Adrenal gland (tissue), 5 donors: ENCODE data around the gene SHROOM2.

ENCODE experiments used
- POLR2A ChIP-seq, 2 donors: fragments of 450-650 bp; IDR thresholded peaks; one replicate each; pipeline ENCODE4 v1.6.1; 2017; ENCODE audit warnings: antibody characterized with exemption in 2 of 2, mild to moderate bottlenecking in 2 of 2, moderate library complexity in 1 of 2
- TF ChIP-seq, protein P1 (sequence below), 6 experiments: fragments of 450-650 bp in 4 of 6; fragments of 200-600 bp in 2 of 6; sonication (generic) in 1 of 6; IDR thresholded peaks; 1 replicate in 5 of 6; 2 replicates in 1 of 6; pipeline versions ENCODE4 v1.5.1 to v1.8.0; 2016 to 2021; ENCODE audit warnings: antibody characterized with exemption in 6 of 6, mild to moderate bottlenecking in 2 of 6, moderate library complexity in 1 of 6
- donor health status: DM: no; HTN: no; CAD: no.

DNA sequence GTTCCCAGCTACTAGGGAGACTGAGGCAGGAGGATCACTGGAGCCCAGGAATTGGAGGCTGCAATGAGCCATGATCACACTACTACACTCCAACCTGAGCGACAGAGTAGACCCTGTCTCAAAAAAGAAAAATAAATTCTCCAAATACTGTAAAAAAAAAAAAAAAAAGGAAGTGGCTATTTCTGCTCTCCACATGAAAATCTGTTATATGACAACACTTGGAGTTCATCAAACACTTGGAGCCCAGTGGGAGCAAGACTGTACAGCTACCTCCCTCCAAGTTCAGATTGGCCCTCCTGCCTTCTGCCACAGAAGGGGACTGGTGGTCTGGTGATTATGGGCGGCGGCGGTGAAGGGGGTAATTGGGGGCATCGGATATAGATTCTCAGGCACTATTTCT is 172.0 kb downstream of the SHROOM2 start:
- TF ChIP-seq, protein P1, sequence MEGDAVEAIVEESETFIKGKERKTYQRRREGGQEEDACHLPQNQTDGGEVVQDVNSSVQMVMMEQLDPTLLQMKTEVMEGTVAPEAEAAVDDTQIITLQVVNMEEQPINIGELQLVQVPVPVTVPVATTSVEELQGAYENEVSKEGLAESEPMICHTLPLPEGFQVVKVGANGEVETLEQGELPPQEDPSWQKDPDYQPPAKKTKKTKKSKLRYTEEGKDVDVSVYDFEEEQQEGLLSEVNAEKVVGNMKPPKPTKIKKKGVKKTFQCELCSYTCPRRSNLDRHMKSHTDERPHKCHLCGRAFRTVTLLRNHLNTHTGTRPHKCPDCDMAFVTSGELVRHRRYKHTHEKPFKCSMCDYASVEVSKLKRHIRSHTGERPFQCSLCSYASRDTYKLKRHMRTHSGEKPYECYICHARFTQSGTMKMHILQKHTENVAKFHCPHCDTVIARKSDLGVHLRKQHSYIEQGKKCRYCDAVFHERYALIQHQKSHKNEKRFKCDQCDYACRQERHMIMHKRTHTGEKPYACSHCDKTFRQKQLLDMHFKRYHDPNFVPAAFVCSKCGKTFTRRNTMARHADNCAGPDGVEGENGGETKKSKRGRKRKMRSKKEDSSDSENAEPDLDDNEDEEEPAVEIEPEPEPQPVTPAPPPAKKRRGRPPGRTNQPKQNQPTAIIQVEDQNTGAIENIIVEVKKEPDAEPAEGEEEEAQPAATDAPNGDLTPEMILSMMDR (IDR thresholded peaks at IDR 0.05) = no peak
- TF ChIP-seq POLR2A (IDR thresholded peaks at IDR 0.05) = no peak
